ENCODE results near the gene PTGIS. TPM values are rescaled to one million over a fixed set of nuclear protein-coding genes. Genes with fewer than 3 reads are reported as not detected.

PTGIS gene
- total RNA-seq, 1 donor from 2014 or later, result 57.8 TPM

DNA sequence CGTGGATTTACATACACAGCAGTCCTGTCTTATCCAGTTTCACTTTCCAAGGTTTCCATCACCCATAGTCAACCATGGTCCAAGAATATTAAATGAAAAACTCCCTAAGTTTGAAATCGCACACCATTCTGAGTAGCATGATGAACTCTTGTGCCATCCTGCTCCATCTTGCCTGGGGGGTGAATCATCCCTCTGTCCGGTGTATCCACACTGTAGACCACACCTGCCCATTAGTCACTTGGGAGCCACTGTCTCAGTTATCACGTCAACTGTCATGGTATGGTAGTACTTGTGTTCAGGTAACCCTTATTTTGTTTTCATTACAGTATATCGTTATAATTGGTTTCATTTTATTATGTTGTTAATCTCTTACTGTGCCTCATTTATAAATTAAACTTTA is 38.5 kb downstream of the PTGIS start:
- DNase-seq (ENCODE audit: low spot score), result peak; percentile 10

DNA sequence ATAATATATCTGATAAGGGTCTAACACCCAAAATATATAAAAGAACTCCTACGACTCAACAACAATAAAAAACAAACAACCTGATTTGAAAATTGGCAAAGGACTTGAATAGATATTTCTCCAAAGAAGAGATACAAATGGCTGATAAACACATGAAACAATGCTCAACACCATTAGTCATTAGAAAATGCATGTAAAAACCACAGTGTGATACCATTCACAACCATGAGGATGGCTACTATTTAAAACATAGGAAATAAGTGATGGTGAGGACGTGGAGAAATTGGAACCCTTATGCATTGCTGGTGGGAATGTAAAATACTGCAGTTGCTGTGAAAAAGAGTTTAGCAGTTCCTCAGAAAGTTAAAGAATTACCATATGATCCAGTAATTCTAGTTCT is 41.4 kb downstream of the PTGIS start:
- no peak for DNase-seq (ENCODE audit: low spot score)

DNA sequence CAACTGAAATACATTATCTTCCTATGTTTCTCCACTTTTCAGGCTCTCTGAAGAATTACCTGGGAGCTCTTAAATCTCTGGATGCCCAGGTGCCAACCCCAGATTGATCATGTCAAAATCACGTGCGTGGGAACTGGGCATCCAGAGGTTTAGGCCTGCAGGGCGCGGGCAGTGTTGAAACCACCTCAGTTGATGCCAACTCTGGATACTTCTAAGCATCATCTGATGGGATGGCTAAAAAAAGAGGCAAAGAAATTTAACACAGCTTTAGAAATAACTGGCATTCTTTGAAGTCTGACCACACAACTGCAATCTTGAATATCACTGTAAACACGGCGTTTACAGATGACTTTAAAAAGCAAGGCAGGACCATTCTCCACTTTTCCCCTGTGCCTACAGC is 41.9 kb downstream of the PTGIS start:
- DNase-seq (ENCODE audit: low spot score), result no peak

DNA sequence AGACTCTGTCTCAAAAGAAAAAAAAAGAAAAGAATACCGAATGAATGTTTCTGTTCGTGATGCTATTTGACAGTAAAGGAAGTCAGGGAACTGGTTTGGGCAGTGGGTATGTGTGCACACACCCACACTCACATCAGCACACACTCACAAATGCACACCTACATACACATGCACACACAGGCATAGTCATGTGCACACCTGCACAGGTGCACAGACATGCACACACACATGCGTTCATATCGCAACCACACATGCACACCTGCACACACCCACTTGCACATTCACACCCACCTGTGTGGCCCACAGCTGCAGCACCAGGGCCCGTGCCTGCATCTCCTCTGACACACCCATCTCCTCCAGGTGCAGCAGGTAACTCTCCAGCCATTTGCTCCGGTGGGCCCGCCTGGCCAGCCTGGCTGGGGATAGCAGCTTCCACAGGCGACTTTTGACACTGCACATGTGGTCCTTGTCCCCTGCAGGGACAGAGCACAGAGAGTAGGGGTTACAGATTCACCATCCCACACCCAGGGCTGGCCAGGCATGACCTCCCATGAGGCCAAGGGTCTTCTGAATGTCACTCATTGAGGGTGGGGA is 44.1 kb downstream of the PTGIS start:
- no peak for DNase-seq (ENCODE audit: low spot score)

DNA sequence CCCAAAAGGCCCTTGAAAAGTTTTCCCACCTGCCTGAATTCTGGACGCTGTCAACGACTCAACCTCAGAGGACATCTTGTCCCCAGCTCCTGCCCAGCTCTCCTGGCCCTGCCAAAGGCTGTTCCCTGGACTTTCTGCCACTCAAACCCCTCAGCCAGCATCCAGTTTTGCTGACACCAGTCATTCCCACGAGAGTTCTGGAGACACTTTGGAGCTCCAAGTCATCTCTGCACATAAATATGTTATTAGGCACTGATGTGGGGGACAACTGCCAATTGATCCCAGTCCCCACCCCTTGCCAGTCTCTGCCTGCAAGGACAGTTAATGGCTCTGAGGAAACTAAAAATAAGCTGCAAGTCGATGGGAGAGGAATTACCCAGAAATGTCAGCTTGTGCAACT is 46.6 kb downstream of the PTGIS start:
- DNase-seq (ENCODE audit: low spot score), result no peak

DNA sequence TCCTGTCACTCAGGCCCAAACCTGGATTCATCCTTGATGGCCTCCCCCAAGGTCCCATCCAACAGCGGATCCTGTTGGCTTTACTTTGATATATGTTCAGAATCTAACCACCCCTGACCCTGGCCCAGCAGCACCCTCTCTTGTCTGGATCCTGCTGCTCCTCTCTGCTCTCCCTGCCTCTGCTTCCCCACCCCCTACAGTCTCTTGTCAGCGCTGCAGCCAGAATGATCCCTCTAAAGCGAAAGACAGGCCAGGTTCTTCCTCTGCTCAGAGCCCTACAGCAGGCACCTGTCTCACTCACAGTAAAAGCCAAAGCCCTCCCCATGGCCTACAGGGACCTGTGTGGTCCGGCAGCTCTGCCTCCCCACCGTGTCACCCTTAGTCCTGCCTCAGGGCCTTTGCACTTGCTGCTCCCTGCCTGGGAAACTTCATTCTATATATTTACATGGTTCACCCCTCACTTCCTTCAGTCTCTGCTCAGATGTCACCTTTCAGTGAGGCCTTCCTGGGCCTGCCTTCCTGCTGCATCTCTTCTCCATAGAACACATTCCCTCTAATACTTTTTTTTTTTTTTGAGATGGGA is 48.1 kb downstream of the PTGIS start:
- DNase-seq (ENCODE audit: low spot score), result no peak

DNA sequence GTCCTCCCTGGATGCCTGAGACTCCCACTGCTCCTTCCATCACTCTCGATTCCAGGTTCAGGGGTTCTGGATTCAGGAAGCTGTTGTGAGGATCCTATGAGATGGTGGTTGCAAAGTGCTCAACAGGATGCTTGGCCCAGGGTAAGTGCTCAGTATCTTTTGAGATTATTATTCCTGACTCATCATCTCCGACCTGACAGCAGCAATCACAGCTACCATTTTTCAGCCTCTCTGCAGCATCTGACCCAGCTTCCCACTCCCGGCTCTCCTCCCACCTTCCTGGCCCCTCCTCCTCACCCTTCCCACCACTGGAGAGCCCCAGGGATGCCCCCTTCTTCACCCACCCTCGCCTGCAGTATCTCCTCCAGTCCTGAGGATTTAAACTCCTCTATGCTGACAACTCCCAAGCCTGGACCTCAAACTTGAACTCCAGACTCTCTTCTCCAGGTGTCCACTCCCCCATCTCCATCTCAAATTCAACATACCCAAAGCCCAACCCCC is 48.7 kb downstream of the PTGIS start:
- no peak for DNase-seq (ENCODE audit: low spot score)

DNA sequence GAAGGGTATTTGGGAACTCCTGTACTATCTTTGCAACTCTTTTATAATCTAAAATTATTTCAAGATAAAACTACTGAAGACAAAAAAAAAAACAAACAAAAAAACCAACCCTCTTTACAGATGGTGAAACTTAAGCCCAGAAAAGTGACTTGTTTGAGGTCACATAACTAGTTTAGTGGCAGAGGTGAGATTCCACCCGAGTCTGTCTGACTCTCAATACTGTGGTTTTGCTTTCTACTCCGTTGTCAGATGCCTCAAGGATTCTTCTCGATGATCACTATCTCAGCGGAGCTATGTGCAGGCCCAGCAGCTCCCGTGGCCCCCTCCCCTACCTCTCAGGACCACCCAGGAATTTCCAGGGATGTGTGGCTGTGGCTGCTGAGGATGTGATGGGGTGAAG is 49.4 kb downstream of the PTGIS start:
- no peak for DNase-seq (ENCODE audit: low spot score)

DNA sequence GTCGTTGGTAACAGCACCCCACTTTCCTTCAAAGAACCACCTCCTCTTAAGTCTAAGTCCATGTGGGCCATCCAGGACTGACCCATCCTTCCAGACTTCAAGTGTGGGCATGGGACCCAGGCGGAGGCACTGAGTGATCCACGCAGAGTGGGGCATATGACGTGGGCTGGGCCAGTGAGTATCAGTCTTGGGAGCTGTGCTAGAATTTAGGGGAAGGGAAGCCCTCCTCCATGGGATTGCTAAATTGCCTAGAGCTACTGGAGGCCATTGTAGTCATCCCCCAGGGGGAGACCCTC is 50.2 kb downstream of the PTGIS start:
- DNase-seq (ENCODE audit: low spot score), result no peak

DNA sequence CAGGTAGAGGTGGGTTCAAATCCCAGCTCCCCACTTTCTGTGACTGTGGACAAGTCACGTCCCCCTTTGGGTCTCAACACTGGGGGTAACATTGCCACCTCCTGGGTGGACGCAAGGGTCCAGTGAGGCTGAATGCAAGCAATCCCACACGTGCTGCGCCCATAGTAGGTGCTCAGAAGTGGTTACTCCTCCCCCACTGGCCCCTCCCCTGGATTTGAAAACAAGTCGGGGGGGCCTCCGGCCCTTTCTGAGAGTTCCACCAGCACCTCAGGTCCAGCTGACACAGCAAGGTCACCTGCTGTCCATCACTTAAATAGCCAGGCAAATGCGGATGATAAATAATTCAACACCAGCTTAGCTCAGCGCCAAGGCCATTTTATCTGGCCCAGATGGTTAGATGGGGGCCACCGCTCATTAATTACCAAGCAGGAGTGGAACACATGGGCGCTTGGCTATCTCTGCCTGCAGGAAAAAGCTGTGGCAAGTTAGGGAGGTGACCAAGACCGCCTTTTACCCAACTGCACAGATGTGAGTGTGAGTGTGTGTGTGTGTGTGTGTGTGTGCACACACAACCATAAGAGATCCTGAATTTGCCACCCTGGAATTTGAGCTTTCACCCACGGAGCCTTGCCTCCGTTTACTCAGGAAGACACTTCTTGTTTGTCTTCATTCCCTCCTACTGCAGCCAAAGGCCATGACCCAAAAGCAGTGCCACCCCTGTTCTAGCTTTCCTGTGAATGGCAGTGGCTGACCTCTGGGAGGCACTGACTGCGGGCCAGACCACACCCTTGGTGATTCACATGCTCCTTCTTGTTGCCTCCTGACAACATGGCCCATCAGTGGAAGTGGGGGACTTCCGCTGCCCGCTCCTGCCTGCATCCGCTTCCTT is 50.8 kb downstream of the PTGIS start:
- DNase-seq (ENCODE audit: low spot score), result no peak

DNA sequence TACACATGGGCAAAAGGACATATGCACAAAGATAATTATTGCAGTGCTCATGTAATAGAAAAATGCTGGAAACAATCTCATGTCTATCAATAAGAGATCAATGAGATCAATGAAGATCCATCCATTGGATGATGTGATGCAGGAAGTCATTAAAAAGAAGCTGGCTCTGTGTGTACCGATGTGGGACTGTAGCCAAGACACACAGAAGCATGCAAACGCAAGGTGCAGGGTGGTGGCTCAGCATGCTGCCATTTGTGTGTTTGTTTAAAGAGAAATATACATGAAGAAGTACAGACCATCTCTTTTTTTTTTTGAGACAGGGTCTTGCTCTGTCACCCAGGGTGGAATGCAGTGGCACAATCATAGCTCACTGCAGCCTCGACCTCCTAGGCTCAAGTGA is 52.4 kb downstream of the PTGIS start:
- DNase-seq (ENCODE audit: low spot score), result no peak

DNA sequence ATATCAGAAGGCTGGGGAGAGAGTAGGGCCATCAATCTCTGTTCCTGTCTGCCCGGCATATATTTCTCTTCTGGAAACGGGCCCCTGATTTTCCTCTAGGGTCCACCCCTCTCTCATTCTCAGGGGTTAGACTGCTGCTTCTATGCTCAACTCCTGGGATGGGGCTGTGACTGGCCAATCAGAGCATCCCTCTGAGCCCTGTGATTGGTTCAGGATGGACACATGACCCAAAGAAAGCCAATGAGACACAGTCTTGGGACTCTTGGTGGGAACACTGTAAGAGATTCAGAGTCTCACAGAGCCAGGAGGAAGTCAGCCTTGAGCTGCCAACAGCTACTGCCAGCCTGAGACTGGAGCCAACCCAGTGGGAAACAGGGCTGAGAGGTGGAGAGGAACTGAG is 54.4 kb downstream of the PTGIS start:
- DNase-seq (ENCODE audit: low spot score), result no peak

DNA sequence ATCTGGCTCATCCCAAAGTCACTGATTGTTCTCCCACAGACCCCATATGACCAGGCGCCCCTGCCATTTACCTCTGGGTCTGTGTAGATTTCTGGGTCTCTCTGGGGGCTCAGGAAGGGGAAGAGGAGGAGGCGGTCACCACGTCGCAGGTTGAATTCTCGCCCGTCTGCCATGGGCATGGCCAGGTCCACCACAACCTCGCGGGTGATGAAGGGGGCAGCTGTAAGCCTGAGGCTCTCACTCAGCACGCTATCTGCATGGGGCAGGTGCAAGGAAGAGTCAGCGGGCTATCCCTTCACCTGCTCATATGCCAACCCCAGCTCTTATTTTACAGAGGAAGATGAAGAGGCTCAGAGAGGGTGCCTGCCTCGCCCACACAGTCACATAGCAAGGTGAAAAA is 54.9 kb downstream of the PTGIS start:
- DNase-seq (ENCODE audit: low spot score), result no peak

DNA sequence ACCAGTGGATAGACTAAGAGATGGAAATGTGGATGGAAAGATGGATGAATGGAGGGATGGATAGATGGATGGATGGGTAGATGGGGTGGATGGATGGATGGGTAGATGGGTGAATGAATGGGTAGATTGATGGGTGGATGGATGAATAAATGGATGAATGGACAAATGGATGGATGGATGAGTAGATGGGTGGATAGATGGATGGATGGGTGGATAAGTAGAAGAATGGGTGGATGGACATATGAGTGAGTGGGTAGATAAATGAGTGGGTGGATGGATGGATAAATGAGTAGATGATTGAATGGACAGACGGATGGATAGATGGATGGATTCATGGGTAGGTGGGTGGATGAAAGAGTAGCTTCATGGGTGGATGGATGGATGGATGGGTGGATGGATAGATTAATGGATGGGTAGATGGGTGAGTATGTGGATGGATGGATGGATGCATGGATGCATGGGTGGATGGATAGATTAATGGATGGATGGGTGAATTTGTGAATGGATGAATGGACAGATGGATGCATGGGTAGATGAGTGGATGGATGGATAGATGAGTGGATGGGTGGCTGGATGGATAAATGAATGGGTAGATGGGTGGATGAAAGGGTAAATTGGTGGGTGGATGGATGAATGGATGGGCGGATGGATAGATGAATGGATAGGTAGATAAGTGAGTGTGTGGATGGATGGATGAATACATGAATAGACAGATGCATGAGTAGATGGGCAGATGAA is 56.0 kb downstream of the PTGIS start:
- no peak for DNase-seq (ENCODE audit: low spot score)

DNA sequence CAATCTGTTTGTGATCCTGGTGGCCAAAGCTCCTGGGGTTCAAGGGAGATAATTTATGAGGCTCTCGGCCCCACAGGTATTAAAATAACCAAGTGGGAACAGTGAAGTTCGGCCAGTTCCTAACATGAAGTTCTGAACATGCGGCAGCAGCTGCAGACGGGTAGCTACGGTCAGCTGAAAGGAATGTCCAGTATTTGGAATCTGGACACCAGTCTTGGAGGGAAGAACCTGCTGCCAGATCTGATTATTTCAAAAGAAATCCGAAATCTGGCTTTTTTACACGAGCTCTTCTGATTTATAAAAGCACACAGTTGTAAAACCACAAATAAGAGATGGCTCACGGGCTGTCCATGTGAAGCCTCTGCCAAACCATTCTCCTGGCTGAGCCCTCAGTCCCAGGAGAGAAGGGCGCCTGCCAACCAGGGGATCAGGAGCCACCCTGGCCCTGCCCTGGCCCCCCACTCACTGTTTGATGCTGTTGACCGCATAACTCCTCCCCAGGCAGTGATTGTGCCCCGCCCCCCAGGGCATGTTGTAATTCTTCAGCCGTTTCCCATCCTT is 57.3 kb downstream of the PTGIS start:
- peak; percentile 86 for DNase-seq (ENCODE audit: low spot score)

DNA sequence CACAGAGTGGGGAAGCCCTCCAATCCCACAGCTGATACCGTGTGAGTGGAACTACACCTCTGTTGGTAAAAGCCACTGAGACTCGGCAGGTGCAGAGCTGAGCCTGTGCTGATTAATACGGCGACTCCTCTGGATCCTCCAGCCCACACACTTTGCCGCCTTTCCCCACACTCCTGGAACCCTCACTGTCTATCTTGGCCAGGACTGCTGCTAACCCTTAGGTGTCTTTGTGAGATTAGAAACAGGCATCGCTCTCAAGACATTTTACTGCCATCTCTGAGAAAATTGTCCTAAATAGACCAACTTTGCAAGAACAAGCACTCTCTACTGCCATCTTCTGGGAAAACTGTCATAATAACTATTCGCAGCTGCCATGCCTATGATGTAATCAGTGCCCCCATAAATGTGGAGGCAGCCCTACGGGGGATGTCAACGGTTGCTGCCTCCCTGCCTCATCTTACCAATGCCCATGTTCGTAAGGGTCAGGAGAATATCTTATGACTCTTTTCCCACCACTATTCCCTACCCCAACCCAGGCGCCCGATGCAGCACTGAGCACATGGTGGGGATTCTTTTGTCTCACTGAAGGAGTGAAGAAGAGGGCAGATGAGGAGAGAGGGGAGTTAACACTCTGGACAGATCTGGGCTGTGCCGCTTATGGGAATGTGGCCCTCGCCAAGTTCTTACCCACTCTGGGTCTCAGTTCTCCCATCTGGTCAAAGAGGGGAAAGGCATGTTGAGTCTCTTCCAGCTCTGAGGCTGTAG is 59.3 kb downstream of the PTGIS start:
- DNase-seq (ENCODE audit: low spot score), result no peak

DNA sequence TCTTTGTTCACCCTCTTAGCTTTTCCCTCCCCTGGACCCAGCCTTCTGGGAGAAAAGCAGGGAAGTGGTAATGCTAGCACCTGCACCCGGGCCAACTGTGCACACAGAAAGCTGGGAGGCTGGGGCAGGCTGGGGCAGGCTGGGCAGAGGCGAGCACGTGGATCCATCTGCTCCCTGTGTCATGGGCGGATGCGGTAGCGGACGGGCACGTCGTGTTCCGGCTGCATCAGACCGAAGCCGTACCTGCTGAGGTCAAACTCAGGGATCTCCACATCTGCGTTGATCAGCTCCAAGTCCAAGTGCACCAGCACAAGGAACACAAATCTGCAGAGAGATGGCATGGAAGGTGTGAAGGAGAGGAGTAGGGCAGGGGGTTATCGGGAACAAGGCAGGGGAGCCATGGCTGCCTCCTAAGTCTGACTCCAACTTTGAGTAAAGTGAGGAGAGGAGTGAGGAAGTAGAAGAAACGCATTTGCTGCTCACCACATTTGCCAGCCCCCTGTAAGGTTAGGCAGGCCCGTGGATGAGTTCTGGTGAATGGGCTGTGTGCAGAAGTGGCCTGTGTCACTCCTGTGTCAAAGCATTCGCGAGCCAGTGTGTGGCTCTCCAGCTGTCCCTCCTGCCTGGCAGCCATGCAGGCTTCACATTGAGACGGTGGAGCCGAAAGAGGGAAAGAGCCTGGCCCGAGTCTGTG is 60.0 kb downstream of the PTGIS start:
- no peak for DNase-seq (ENCODE audit: low spot score)

DNA sequence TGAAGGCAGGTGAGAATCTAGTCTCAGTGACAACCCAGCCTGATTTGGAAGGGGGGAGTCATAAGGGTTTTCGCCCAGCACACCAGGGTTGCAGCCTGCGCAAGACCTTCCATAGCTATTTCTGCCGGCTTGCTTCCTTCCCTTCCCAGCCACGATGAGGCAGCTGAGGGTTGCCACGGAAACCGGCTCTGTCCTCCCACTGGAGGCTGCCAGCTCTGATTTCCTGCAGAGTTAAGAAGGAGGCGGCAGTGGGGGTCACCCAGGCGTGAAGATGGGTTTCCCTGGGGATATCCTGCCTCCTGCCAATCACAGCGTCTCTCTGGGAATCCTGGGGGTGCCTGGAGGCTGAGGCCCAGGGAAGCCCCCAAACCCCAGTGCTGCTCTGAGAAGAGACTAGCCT is 62.4 kb downstream of the PTGIS start:
- DNase-seq (ENCODE audit: low spot score), result no peak

DNA sequence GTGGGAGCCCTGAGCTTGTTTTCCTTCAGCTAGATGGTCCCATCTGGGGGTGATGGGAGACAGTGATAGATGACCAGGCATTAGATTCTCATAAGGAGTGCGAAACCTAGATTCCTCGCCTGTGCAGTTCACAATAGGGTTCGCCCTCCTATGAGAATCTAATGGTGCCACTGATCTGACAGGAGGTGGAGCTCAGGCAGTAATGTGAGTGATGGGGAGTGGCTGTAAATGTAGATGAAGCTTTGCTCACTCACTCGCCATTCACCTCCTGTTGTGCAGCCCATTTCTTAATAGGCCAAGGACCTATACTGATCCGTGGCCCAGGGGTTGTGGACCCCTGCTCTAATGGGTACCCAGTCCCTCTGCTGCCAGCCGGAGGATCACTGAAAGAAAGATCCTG is 64.8 kb downstream of the PTGIS start:
- no peak for DNase-seq (ENCODE audit: low spot score)

DNA sequence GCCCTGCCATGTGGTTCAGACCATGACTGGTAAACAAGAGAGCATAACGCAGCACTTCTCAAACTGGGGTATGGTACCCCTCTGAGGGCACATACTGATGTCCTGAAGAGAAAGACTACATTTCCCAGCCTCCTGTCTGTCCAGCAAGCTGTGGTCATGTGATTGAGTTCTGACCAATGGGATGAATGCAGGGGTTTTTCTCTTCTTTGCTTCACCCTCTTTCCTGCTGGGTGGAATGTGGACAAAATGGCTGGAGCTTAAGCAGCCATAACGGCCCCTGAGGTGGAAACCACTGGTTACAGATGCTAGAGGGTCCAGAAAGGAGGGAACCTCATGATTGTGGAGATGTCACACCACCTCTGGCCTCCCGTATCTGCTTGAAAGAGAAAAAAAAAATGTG is 66.0 kb downstream of the PTGIS start:
- no peak for DNase-seq (ENCODE audit: low spot score)

DNA sequence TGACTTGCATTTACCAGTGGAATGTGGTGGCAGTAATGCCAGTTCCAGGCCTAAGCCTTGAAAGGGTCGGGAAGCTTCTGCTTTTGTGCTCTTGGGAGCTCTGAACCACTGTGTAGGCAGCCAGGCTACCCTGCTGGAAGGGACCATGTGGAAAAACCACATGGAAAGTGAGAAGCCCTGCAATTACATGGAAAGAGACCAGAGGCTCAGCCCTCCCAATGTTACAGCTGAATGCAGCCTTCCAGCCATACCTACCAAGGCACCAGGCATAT is 70.6 kb downstream of the PTGIS start:
- no peak for DNase-seq (ENCODE audit: low spot score)

Data from ureter (tissue), 1 donor.